ENCODE data around the gene ZNF519.

- TF ChIP-seq CTCF (conservative IDR thresholded peaks at IDR 0.05 in 1 of 2, IDR thresholded peaks at IDR 0.05 in 1 of 2; ENCODE audit: extremely low read depth in 1 of 2, insufficient read depth in 1 of 2, low read depth in 1 of 2, low read length in 2 of 2) (no peak), EZH2 (IDR thresholded peaks at IDR 0.05; ENCODE audit: borderline replicate concordance, low read length) (no peak)
Measured at GRCh38 chr18:14093307-14093915, 38.8 kb downstream of the ZNF519 start.

Data from mammary epithelial cell (primary cell).